Left colon (tissue), 2 donors: ENCODE results near the gene LLGL2. TPM values are rescaled to one million over a fixed set of nuclear protein-coding genes. Genes with fewer than 3 reads are reported as not detected.

ENCODE experiments used
- ATAC-seq: fragments of 200-7000 bp; cut with Tn5 transposase; one replicate; pipeline ENCODE4 v1.9.1; 2020; ENCODE audit warnings: mild to moderate bottlenecking, moderate library complexity
- DNase-seq, 2 donors: peaks; one replicate each; pipeline ENCODE4 v3.0.0-alpha.2; 2020
- intact Hi-C, 2 donors: fragments of 100-400 bp; cut with DNase I in 1 of 2; cut with micrococcal nuclease in 1 of 2; formaldehyde crosslinking; loops; one replicate each; pipeline versions ENCODE4 v1.11.2 to v1.14.0; 2022; cut with DNase I, micrococcal nuclease
- total RNA-seq, 2 donors: library from RNA; stranded (reverse); fragmentation: NEBNext Ultra II Directional; extraction: Animal tissue kit (Norgen Biotek cat#: 25700); gene quantifications; one replicate each; pipeline ENCODE4 v1.2.1, GENCODE V29; 2021
- donor health status: DM: no; HTN: no; CAD: no.
- donor health status: DM: yes; HTN: yes; CAD: no.

Gene LLGL2
- total RNA-seq, 2 donors from 2014 or later = 447 to 529 TPM

DNA sequence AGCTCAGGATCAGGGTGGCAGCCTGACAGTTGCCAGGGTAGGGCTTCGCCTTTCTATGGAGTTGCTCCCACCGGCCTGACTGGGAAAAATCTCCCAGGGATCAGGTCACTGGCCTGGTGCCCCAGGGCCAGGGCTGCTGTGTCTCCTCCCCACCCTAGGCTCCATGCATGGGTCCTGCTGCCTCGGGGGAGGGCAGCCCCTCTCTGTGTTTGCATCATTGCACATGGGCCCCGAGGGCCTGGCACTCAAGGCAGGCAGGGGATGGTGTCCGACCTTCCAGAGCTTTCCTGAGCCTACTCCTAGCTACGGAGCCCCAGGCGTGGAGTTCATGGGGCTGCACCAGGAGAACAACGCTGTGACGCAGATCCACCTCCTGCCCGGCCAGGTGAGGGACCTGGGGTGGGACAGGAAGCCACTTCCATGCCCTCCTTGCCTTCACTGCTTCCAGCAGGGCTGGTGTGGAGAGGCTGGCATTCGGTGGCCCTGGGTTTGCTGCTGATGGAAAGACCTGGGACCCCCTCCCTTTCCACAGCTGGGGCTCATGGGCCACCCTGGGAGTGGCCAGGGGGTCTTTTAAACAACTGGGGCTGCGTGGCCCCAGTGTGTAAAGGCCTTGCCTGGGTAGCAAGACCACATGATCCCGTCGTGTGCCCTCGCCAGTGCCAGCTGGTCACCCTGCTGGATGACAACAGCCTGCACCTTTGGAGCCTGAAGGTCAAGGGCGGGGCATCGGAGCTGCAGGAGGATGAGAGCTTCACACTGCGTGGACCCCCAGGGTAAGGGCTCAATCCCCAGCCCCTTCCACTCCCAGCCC is 32.6 kb downstream of the LLGL2 start:
- ATAC-seq (peak; percentile 2), DNase-seq (no peak)
- intact Hi-C loops = no loop called here

DNA sequence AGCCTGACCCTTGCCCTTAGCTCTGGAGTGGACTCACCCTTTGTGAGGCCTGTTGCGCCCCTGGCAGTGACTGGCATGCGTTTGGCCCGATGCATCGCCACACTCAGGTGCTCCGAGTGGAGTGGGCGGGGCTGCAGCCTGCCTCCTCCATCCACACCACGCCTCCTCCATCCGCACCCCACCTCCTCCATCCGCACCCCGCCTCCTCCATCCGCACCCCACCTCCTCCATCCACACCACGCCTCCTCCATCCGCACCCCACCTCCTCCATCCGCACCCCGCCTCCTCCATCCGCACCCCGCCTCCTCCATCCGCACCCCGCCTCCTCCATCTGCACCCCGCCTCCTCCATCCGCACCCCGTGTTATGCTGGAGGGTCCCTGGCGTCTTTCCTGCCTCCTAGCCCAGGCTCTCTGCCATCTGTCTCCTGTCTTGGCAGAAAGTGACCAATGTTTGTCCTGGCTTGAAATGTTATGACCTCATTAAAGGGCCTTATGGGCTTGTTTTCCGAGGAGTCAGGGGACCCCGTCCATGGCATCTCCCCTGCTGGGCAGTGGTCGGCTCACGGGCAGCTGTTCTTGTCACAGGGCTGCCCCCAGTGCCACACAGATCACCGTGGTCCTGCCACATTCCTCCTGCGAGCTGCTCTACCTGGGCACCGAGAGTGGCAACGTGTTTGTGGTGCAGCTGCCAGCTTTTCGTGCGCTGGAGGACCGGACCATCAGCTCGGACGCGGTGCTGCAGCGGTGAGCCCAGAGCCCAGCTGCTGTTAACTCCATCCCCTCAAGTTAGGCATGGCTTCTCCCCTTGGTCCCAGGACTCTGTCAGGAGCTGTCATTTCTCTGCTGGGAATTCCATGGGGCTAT is 33.4 kb downstream of the LLGL2 start:
- DNase-seq (no peak), ATAC-seq (no peak)
- intact Hi-C loops = no loop called here

DNA sequence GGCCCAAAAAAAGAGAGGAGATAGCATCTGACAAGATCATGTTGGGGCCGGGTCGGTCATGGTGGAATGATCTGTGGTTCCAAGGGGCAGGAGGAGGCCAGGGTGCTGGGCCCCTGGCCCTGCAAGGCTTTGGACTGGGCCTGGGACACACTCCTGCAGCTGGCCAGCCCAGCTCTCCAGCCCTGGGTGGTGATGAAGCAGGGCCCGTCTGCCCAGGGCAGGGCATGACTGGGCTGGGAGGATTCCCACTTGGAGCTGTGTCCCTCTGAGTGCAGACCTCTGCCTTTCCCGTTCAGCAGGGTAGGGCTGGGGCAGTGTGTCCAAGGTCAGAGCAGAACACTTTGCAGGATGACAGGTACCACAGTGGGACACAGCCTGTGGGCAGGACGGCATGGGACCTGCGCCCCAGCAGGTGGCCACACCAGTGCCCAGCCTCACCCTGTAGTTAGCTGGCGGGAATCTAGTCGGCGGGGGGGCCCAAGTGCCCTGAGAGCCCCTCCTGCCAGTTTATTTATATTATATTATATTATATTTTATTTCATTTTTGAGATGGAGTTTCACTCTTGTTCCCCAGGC is 34.5 kb downstream of the LLGL2 start:
- intact Hi-C loops = no loop called here
- peak; percentile 1 for ATAC-seq

DNA sequence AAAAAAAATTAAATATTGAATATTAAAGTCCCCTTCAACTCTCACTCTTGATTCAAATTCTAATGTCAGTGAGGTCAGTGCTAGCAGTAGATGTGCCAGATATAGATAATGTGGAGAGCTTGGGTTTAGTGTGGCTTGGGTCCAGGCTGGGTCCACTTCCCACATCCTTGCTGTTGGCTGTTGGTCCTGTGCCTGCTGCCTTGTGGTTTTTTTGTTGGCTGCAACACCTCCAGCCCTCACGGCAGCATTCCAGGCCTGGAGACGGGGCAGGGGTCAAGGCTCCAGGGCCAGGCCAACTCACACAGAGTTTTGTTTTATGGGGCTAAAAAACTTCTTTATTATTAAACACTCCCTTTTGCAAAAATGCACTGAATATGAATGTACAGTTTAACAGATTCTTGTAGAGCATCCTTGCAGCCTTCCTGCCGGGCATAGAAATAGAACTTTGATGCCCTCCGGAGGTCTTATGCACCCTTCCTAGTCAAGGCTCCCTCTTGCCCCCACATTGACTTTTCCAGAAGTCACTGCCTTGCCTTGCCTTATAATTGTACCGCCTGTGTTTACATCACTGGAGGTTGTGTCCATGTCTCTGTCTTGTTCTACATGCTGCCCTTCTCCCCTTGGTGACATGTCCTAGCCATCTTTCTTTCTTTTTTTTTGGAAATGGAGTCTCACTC is 36.6 kb downstream of the LLGL2 start:
- ATAC-seq (no peak), DNase-seq (no peak)
- intact Hi-C loops = no loop called here

More for the DNA sequence above, 34.5 kb downstream of the LLGL2 start:
- no peak for DNase-seq

DNA sequence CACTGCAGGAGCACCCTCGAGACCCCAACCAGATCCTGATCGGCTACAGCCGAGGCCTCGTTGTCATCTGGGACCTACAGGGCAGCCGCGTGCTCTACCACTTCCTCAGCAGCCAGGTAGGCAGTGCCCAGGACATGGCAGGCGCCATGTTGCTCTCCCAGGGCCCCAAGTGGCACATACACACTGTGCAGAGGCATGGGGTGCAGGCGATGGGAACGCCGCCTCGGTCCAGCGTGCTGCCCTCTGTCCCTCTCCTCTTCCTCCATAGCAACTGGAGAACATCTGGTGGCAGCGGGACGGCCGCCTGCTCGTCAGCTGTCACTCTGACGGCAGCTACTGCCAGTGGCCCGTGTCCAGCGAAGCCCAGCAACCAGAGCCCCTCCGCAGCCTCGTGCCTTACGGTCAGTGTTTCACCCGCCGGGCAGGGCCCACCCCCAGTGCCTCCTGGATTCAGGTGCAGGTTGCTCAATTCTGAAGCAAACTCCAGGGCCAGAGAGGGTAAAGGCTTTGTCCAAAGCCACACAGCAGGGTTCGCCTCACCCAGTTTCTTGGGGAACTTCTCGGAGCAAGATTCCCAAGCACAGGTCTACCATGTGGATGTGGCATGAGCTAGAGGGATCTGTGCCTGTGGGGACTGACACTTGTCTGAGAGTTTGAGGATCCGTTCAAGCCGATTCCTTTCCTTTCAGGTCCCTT is 37.7 kb downstream of the LLGL2 start:
- intact Hi-C loops = no loop called here
- no peak for DNase-seq
- ATAC-seq = no peak

DNA sequence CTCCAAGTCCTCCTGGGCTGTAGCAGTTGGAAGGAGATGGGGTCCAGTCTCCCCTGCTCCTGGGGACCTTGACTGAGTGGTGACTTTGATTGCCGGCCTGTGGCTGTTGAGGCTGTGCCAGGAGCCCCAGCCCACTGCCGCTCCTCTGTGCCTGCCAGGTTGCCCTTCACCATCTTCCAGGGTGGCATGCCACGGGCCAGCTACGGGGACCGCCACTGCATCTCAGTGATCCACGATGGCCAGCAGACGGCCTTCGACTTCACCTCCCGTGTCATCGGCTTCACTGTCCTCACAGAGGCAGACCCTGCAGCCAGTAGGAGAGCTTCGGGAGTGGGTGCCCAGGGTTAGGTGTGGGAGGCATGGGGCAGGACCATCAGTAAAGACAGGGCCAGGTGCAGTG is 38.7 kb downstream of the LLGL2 start:
- DNase-seq (no peak), ATAC-seq (no peak)
- intact Hi-C loops = no loop called here

DNA sequence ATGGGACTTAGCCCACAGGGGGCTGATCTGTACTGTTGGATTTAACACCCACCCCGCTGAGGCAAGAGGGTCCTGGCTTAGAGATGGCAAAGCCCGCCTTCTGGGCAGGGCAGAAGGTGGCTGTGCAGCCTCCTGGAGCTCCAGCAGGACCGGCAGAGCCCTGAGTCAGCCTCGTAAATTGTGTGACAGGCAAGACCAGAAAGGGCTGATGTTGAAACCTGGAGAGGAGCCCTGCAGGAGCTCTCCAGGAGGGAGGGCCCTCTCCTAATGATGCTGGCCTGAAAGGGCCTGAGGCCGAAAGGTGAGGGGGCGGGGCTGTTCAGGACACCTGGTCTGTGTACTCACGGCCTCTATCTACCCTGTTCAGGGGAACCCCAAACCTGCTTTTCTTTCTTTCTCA is 39.6 kb downstream of the LLGL2 start:
- DNase-seq (no peak), ATAC-seq (peak; percentile 3)
- intact Hi-C loops = no loop called here

DNA sequence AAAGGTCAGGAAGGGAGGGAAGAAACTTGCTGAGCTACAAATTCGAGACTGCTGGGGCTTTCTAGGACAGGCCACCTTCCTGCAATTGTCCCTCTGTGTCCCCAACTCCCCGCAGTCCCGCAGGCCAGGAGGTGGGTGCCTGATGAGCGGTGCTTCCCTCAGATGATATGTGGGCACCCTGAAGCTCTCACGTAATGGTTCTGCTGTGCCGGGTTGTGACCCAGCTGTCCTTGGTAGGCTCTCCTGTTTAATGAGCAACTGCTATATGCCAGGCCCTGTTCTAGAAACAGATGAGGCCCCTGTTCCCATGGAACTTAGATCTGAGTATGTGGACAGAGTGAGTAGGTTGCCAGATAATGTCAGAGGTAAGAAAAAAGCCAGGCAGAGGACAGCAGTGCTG is 40.1 kb downstream of the LLGL2 start:
- no peak for ATAC-seq
- intact Hi-C loops = no loop called here

DNA sequence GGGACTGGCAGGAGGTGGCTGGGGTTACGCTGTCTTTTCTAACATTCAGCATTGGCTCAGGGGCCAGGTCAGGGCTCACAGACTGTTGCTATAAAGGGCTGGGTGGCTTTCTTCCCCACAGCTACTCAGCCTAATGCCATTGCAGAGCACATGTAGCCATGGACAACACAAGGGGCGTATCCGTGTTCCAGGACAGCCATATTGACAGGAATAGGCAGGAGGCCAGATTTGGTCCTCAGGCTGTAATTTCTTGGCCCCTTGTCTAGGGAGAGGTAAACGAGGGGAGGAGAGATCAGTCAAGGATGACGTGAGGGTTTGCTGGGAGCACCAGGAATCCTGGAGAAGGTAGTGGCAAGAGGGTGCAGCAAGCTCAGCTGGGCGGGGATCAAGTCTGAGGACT is 40.9 kb downstream of the LLGL2 start:
- intact Hi-C loops = no loop called here
- no peak for DNase-seq
- no peak for ATAC-seq

More for the DNA sequence above, 40.1 kb downstream of the LLGL2 start:
- DNase-seq = no peak

DNA sequence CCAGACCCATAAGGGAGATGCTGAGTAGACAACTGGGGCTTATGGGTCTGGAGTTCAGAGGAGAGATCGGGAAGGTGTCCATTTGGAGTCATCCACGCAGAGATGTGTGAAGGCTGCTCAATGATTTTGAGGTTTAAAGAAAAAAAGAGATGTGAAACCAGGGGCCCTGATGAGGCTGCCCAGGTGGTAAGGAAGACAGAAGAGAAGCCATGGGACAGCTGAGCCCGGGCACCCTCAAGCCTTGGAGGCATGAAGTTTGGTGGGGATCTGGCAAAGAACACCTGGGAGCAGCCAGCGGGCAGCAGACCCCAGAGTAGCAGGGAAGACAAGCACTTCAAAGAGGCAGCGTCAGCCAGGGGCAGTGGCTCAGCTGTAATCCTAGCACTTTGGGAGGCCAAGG is 41.3 kb downstream of the LLGL2 start:
- intact Hi-C loops = no loop called here
- no peak for ATAC-seq
- DNase-seq = no peak

DNA sequence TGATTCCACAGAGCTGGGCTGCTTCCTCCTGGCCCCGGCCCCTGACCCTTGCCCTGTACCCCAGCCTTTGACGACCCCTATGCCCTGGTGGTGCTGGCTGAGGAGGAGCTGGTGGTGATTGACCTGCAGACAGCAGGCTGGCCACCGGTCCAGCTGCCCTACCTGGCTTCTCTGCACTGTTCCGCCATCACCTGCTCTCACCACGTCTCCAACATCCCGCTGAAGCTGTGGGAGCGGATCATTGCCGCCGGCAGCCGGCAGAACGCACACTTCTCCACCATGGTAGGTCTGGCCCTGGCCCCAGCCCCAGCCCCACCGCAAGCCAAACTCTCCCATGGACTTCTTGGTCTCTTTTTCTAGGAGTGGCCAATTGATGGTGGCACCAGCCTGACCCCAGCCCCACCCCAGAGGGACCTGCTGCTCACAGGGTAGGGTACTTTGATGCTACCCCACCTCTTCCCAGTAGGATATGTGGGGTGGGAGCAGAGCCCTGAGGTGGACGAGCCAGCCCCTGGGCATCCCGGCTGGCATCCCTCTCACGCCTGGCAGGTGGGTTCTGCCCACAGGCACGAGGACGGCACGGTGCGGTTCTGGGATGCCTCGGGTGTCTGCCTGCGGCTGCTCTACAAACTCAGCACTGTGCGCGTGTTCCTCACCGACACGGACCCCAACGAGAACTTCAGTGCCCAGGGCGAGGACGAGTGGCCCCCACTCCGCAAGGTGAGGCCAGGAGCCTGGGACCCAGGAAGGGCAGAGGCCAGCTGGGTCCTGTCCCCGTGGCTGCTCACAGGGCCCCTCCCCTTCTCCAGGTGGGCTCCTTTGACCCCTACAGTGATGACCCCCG is 43.1 kb downstream of the LLGL2 start:
- DNase-seq (no peak), ATAC-seq (no peak)
- intact Hi-C loops = no loop called here

DNA sequence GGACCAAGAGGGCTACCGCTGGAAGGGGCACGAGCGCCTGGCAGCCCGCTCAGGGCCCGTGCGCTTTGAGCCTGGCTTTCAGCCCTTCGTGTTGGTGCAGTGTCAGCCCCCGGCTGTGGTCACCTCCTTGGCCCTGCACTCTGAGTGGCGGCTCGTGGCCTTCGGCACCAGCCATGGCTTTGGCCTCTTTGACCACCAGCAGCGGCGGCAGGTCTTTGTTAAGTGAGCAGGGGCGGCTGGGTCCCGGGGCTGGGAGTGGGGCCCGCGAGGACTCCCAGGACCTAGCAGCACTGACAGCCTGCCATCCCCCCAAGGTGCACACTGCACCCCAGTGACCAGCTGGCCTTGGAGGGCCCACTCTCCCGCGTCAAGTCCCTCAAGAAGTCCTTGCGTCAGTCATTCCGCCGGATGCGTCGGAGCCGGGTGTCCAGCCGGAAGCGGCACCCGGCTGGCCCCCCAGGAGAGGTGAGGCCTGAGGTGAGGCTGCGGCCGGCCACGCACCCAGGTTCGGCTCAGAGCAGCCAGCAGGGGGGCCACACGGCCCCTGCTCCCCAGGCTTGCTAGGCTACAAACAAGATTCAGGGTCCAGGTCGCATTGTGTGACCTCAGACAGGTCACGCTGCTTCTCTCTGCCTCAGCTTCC is 44.7 kb downstream of the LLGL2 start:
- ATAC-seq (no peak), DNase-seq (no peak)
- intact Hi-C loops = no loop called here

DNA sequence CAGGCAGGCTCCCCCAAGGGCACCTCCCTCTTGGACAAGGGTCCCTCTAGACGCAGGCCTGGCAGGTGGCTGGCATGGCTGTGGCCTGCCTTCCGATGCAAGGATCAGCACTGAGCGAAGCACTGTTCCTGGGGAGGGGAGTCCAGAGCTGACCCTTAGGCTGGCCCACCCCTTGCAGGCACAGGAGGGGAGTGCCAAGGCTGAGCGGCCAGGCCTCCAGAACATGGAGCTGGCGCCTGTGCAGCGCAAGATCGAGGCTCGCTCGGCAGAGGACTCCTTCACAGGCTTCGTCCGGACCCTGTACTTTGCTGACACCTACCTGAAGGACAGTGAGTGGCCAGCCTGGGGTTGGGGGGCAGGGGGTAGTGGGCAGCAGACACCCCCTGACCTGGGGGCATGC is 45.3 kb downstream of the LLGL2 start:
- no peak for DNase-seq
- ATAC-seq = no peak
- intact Hi-C loops = no loop called here

DNA sequence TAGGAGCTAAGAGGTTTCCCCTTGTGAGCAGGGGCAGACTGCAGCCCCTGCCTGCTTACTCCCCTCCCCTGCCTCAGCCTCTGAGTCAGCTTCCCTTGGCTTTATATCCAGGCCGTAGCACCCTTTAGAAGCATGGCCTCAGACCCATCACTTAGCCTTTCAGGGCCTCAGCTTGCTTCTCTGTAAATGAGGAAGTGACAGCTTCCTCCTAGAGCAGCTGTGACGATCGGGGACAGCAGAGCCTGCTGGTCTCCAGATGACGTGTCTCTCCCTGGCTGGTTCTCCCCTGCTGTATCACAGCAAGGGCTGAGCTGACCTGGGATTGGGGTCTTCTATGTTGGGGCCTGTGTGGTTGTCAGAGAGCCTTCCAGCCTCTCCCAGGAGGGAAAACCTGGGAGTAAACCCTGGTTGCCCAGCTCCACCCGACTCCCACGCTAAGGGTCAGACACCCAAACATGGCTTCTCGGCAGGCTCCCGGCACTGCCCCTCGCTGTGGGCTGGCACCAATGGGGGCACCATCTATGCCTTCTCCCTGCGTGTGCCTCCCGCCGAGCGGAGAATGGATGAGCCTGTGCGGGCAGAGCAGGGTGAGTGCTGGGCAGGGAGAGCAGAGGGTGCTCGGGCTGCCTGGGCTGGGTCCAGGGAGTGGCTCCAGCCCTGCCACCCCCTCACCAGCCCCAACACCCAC is 45.8 kb downstream of the LLGL2 start:
- intact Hi-C loops = no loop called here
- ATAC-seq (peak; percentile 14), DNase-seq (peak in 1 of 2 donors; percentile 74)

DNA sequence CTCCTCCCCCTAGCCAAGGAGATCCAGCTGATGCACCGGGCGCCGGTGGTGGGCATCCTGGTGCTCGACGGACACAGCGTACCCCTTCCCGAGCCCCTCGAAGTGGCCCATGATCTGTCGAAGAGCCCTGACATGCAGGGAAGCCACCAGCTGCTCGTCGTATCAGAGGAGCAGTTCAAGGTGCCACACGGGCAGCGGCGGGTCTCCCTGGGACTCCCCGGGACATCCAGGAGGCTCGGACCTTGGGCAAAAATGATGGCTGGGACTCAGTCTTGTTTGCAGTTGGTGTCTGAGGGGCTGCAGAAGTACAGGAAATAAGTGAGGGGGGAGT is 46.4 kb downstream of the LLGL2 start:
- DNase-seq = no peak
- no peak for ATAC-seq
- intact Hi-C loops = no loop called here

DNA sequence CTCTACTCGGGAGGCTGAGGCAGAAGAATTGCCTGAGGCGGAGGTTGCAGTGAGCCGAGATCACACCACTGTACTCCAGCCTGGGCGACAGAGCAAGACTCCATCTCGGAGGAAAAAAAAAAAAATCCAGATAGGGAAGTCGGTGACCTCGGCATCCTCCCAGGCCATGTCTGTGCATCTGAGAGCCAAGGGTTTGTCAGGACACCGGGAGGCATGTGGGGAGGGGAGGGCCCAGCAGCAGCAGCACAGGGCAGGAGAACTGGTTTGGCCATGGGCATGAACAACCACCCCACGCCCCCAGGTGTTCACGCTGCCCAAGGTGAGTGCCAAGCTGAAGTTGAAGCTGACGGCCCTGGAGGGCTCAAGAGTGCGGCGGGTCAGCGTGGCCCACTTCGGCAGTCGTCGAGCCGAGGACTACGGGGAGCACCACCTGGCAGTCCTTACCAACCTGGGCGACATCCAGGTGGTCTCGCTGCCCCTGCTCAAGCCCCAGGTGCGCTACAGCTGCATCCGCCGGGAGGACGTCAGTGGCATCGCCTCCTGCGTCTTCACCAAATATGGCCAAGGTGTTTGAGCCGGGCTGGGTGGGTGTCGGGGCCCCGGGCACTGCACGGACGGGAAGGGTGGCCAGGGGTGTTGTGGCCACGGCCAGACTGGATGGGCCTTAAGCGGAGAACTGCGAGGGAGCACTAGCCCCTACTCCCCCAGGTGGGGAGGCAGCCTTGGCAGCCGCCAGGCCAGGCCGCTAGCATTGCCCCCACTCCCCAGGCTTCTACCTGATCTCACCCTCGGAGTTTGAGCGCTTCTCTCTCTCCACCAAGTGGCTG is 47.4 kb downstream of the LLGL2 start:
- DNase-seq (no peak), ATAC-seq (no peak)
- intact Hi-C loops = no loop called here
